ENCODE measurements around the gene EIF2A.
"Not testable (repeated sequence)": the region's sequence is repeated elsewhere in the genome, so short reads cannot be mapped to it uniquely, and the experiment has no call there.

The EIF2A gene

DNA sequence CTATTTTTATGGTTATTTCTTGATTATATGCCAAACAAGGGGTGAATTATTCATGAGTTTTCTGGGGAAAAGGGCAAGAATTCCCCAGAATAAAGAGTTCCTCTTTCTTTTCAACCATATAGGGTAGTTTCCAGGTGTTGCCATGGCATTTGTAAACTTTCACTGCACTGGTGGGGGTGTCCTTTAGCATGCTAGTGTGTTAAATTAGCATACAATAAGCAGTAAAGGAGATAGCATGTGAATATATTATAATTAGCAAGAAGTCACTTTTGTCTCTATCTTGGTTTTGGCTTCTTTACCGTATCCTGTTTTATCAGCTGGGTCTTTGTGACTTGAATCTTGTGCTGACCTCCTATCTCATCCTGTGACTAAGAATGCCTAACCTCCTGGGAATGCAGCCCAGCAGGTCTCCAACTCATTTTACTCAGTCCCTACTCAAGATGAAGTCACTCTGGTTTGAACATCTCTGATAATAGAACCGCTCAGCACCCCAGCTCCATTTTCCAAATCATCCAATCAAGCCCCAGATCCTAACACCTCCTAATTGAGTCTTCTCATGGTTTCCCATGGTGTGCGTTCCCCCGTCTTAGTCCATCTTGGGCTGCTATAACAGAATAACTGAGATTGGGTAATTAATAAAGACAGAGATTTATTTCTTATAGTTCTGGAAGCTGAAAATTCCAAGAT lies 53.2 kb downstream of the EIF2A start:
- Mint-ChIP-seq H3K4me1 (peaks cover 44% of the 10 kb centered on the region), H3K27ac (no peak overlapping the region), H3K36me3 (ENCODE audit: low read depth) (peaks cover 46% of the 10 kb centered on the region), H3K27me3 (ENCODE audit: low read depth, poor library complexity) (peaks cover 3% of the 10 kb centered on the region), H3K9me3 (no peaks in the 10 kb centered on the region), H3K4me3 (no peak overlapping the region)
- DNase-seq, result no peak
- TF ChIP-seq CTCF (IDR thresholded peaks at IDR 0.05), result no peak

DNA sequence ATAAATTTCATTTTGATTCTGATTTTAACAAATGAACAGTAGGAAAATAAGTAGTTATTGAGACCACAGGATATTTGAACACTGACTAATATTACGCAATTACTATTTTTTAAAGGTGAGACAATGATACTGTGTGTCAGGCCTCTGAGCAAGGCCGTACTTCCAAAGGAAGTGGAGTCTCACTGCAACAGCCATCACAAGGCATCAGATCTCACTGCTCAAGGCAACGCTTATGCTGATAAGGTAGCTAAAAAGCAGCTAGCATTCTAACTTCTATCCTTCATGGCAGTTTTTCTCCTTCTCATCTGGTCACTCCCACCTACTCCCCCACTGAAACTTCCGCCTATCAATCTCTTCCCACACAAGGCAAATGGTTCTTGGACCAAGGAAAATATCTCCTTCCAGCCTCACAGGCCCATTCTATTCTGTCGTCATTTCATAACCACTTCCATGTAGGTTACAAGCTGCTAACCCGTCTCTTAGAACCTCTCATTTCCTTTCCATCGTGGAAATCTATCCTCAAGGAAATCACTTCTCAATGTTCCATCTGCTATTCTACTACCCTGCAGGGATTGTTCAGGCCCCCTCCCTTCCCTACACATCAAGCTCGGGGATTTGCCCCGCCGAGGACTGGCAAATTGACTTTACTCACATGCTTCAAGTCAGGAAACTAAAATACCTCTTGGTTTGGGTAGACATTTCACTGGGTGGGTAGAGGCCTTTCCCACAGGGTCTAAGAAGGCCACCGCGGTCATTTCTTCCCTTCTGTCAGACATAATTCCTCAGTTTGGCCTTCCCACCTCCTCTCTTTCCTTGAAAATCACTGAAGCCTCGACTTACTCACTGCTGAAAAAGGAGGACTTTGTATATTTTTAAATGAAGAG lies 54.3 kb downstream of the EIF2A start:
- H3K27ac Mint-ChIP-seq, result peak overlapping the region; percentile 78
- DNase-seq; H3K27me3 Mint-ChIP-seq (ENCODE audit: low read depth, poor library complexity); H3K9me3 Mint-ChIP-seq: not testable (repeated sequence)
- peaks cover 49% of the 10 kb centered on the region for H3K4me1 Mint-ChIP-seq
- peak overlapping the region; percentile 96 for H3K4me3 Mint-ChIP-seq
- H3K36me3 Mint-ChIP-seq (ENCODE audit: low read depth), result peaks cover 43% of the 10 kb centered on the region

DNA sequence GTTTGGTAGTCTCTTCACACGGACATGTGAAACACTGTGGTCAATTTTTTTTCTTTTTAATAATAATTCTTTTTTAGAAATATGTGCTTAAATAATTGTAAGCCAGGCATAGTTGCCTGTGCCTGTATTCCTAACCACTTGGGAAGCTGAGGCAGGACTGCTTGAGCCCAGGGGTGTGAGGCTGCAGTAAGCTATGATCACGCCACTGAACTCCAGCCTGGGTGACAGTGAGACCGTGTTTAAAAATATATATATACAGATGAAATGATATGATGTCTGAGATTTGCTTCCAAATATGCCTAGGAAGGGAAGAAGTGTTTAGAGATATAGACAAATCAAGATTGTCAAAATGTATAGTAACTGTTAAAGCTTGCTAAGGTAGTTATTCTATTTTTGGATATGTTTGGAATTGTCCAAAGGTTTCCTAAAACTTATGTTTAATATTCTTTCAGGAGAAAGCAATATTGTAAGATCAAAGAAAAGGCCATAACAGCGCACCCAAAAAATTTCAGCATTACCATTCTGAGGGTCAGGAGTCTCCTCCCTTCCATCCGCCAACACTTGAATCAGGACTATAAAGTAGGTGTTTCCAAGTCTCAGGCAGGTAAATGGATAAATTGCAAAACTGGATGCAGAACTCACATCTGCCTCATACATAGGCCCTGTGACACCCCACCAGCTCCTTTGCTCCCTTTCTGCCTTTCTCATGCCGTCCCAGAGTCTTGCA lies 56.0 kb downstream of the EIF2A start:
- no peak for DNase-seq
- Mint-ChIP-seq H3K36me3 (ENCODE audit: low read depth) (peaks cover 47% of the 10 kb centered on the region), H3K9me3 (peaks cover 7% of the 10 kb centered on the region), H3K27ac (peak overlapping the region; percentile 99), H3K4me3 (peak overlapping the region; percentile 96), H3K4me1 (peaks cover 57% of the 10 kb centered on the region), H3K27me3 (ENCODE audit: low read depth, poor library complexity) (peaks cover 3% of the 10 kb centered on the region)
- no peak for TF ChIP-seq CTCF (IDR thresholded peaks at IDR 0.05)

GRCh38 chr3:150603153-150603979 lies 56.8 kb downstream of the EIF2A start, which contains the start of gene SELENOT:
Gene SELENOT (plus strand): TSS chr3:150603321. CDS start chr3:150603363, 42 bp downstream.
- H3K9me3 Mint-ChIP-seq, result peaks cover 7% of the 10 kb centered on the region
- peaks cover 47% of the 10 kb centered on the region for H3K36me3 Mint-ChIP-seq (ENCODE audit: low read depth)
- H3K27me3 Mint-ChIP-seq (ENCODE audit: low read depth, poor library complexity), result peaks cover 3% of the 10 kb centered on the region
- peak; percentile 35 for TF ChIP-seq CTCF (IDR thresholded peaks at IDR 0.05)
- peak within 1 kb of the TSS; percentile 99 for H3K27ac Mint-ChIP-seq
- peak; percentile 95 for DNase-seq
- H3K4me1 Mint-ChIP-seq, result peaks cover 62% of the 10 kb centered on the region
- peak within 1 kb of the TSS; percentile 96 for H3K4me3 Mint-ChIP-seq

DNA sequence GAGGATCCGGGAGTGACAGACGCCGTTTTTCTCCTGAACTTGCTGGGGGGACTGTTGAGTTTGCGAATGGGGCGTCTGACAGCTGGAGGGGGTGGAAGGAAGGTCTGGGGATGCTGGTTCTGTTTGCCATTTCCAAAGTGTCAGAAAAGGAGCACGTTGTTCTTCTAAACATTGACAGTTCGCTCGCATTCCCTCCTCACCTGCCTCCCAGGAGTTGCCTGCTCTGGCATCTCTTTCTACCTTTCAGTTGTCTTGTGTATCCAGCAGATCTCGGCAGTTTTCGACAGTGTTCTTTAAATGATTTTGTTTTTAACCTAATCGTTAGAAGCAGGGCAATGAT lies 57.4 kb downstream of the EIF2A start:
- H3K36me3 Mint-ChIP-seq (ENCODE audit: low read depth), result peaks cover 53% of the 10 kb centered on the region
- H3K27me3 Mint-ChIP-seq (ENCODE audit: low read depth, poor library complexity), result peaks cover 3% of the 10 kb centered on the region
- H3K4me1 Mint-ChIP-seq, result peaks cover 62% of the 10 kb centered on the region
- peaks cover 7% of the 10 kb centered on the region for H3K9me3 Mint-ChIP-seq
- no peak for TF ChIP-seq CTCF (IDR thresholded peaks at IDR 0.05)
- peak overlapping the region; percentile 96 for H3K4me3 Mint-ChIP-seq
- no peak for DNase-seq
- peak overlapping the region; percentile 99 for H3K27ac Mint-ChIP-seq

Measured in nephron progenitor cell (in vitro differentiated cells).